Lower leg skin (tissue), 4 donors: ENCODE data around the gene HLA-G. TPM values are rescaled to one million over a fixed set of nuclear protein-coding genes. Genes with fewer than 3 reads are reported as not detected.

ENCODE experiments used
- DNase-seq, 2 donors: peaks; one replicate each; pipeline ENCODE4 v3.0.0-alpha.2; 2019; ENCODE audit warnings: low spot score in 2 of 2
- H3K4me3 ChIP-seq: fragments of 200-600 bp; sonication (generic); 2 replicates; pipeline ENCODE4 v1.5.1; 2017; ENCODE audit warnings: mild to moderate bottlenecking, low read depth; ENCODE audit not compliant: poor library complexity, severe bottlenecking
- CTCF ChIP-seq, 3 donors: fragments of 450-650 bp; IDR thresholded peaks; one replicate each; pipeline ENCODE4 v1.5.1; 2016; ENCODE audit warnings: antibody characterized with exemption in 3 of 3, mild to moderate bottlenecking in 3 of 3, moderate library complexity in 2 of 3
- POLR2A ChIP-seq, 2 donors: fragments of 450-650 bp; IDR thresholded peaks; one replicate each; pipeline ENCODE4 v1.6.1; 2016 to 2017; ENCODE audit warnings: antibody characterized with exemption in 2 of 2, mild to moderate bottlenecking in 1 of 2, moderate library complexity in 1 of 2
- WGBS, 2 donors: methylation state at CpG; one replicate each; pipeline ENCODE4 v1.1.5; 2018; 5-methylcytosine and 5-hydroxymethylcytosine counted together
- intact Hi-C: fragments of 100-400 bp; cut with DNase I; formaldehyde crosslinking; loops from one replicate; pipeline ENCODE4 v1.15.0; 2023; ENCODE audit warnings: low total_unique reads
- total RNA-seq, 4 donors: library from RNA; depleted of rRNA; stranded (reverse); fragments of >200 nt; gene quantifications; one replicate each; pipeline ENCODE4 v1.1.0, GENCODE V29; 2016

The HLA-G gene
- total RNA-seq, 4 donors from 2014 or later = 0.29 TPM; not detected in 3

DNA sequence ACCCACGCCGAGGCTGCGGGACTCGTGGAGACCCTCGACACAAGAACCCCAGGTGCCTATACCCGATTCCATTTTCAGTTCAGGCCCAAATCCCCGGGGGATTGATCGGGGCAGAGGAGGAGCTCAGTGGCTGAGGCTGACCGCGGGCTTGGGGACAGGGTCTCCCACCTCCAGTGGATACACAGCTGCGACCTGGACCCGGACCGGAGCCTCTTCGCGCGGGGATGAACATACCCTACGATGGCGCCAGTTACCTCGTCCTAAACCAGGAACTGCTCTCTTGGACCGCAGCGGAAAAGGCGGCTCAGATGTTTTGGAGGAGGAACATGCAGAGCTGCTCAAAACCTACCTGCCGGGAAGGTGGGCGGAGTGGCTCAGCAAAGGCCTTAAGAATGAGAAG is 27.4 kb upstream of the HLA-G start:
- intact Hi-C loops = no loop called here
- TF ChIP-seq CTCF (IDR thresholded peaks at IDR 0.05) = no peak
- no peak for TF ChIP-seq POLR2A (IDR thresholded peaks at IDR 0.05)
- H3K4me3 ChIP-seq = no peak overlapping the region
- 91 to 93% methylated on average over 24 of the region's 24 CpGs for WGBS, 2 donors
- DNase-seq = no peak

DNA sequence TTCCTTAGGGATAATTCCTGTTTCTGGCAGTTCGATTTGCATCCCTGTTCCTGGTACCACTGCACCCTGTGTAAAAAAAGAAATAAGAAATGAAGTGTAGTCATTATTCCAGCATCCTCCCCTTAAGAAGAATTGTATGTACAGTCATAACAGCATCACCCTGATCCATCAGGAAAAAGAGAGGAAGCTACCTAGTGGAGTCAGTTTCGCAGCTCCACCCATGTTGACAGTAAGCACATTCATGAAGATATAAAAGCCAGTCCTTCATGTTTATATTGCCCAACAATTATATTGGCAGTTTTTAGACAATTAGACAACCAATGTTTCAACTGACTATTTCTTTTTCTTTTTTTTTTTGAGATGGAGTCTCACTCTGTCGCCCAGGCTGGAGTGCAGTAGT is 21.2 kb upstream of the HLA-G start:
- 93 to 94% methylated on average over 3 of the region's 3 CpGs for WGBS, 2 donors

GRCh38 chr6:29809249-29809648 is 18.4 kb upstream of the HLA-G start:
- DNase-seq = no peak
- intact Hi-C loops = no loop called here
- H3K4me3 ChIP-seq = no peak overlapping the region
- TF ChIP-seq CTCF (IDR thresholded peaks at IDR 0.05) = no peak
- TF ChIP-seq POLR2A (IDR thresholded peaks at IDR 0.05) = no peak

More for the DNA sequence above, 21.2 kb upstream of the HLA-G start:
- TF ChIP-seq CTCF (IDR thresholded peaks at IDR 0.05) (no peak), POLR2A (IDR thresholded peaks at IDR 0.05) (no peak)
- intact Hi-C loops = no loop called here
- DNase-seq = no peak
- no peak overlapping the region for H3K4me3 ChIP-seq

DNA sequence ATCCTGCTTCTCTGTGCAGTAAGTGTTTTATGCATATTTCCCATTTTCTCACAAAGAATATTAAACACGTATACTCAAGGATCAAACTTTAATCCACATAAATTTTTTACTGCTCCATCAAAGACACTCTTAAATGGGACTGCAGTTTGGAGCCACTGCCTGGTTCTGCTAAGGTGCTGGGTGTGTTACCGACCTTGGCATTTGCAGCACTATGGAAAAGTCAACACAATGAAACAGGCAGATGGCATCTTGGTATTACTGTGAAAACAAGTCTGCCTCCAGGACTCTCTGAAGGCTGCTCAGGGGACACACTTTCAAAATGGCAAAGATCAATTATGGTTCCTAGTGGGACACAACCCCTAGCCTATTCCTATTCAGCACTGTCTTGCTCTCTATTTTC is 17.3 kb upstream of the HLA-G start:
- DNase-seq = no peak
- 75 to 76% methylated on average over 2 of the region's 2 CpGs for WGBS, 2 donors
- TF ChIP-seq POLR2A (IDR thresholded peaks at IDR 0.05) (no peak), CTCF (IDR thresholded peaks at IDR 0.05) (no peak)
- H3K4me3 ChIP-seq = no peak overlapping the region
- intact Hi-C loops = no loop called here

DNA sequence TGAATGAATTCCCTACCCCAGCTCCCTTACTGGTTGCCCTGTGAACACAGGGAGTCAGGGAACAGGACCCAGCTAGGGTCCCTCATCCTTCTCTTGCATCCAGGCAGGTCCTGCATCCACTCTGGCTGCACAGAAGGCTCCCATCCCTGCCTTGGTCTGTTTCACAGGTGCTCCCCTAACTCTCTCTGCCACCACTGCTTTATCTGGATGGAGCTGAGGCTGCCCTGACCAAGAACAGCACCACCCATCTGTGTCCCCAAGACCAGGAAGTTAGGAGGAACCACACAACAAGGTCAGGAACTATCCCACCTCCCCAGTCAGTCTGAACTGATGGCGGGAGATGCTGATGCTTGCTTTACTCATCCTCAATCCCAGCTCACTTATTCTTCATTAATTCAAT is 16.2 kb upstream of the HLA-G start:
- no peak for DNase-seq
- WGBS, 2 donors = 96 to 100% methylated on average over 1 of the region's 1 CpG
- TF ChIP-seq POLR2A (IDR thresholded peaks at IDR 0.05) (no peak), CTCF (IDR thresholded peaks at IDR 0.05) (no peak)
- intact Hi-C loops = no loop called here
- no peak overlapping the region for H3K4me3 ChIP-seq

GRCh38 chr6:29813066-29813465 is 14.6 kb upstream of the HLA-G start:
- DNase-seq = no peak
- TF ChIP-seq CTCF (IDR thresholded peaks at IDR 0.05) (no peak), POLR2A (IDR thresholded peaks at IDR 0.05) (no peak)
- H3K4me3 ChIP-seq = no peak overlapping the region
- intact Hi-C loops = no loop called here
- WGBS, 2 donors = 50 to 67% methylated on average over 1 of the region's 1 CpG
